NK-92 (cell line): ENCODE data around the gene ATN1.
A peak's percentile ranks its signal among the peaks of the same experiment; 100 is the strongest.
"Not testable (repeated sequence)": the region's sequence is repeated elsewhere in the genome, so short reads cannot be mapped to it uniquely, and the experiment has no call there.

Experiments
- DNase-seq: peaks from one replicate; lab custom pipeline; 2025; ENCODE audit not compliant: unreplicated experiment; lab: John Stamatoyannopoulos, UW

The ATN1 gene

GRCh38 chr12:6903722-6904121, 24.0 kb upstream of the ATN1 start:
- DNase-seq = no peak

- peak; percentile 72 for DNase-seq
Measured at GRCh38 chr12:6904280-6905276, 23.2 kb upstream of the ATN1 start, which contains the start of gene LRRC23. Gene LRRC23, plus strand, starts transcription at chr12:6904822. Its CDS starts 812 bp downstream, at chr12:6905634.

- no peak for DNase-seq
Measured at GRCh38 chr12:6905414-6906040, 22.2 kb upstream of the ATN1 start.

- not testable (repeated sequence) for DNase-seq
Measured at GRCh38 chr12:6908141-6908540, 19.6 kb upstream of the ATN1 start.

GRCh38 chr12:6909421-6910145, 18.2 kb upstream of the ATN1 start:
- no peak for DNase-seq

- DNase-seq = no peak
Measured at GRCh38 chr12:6912164-6912935, 15.4 kb upstream of the ATN1 start.

- DNase-seq = no peak
Measured at GRCh38 chr12:6914246-6914946, 13.4 kb upstream of the ATN1 start, which contains the start of gene ENO2. Gene ENO2, plus strand, starts transcription at chr12:6914580. Its CDS starts 1,253 bp downstream, at chr12:6915833.

GRCh38 chr12:6914947-6915788, 12.6 kb upstream of the ATN1 start:
- no peak for DNase-seq

GRCh38 chr12:6915789-6916285, 11.9 kb upstream of the ATN1 start:
- no peak for DNase-seq

- no peak for DNase-seq
Measured at GRCh38 chr12:6916426-6917200, 11.1 kb upstream of the ATN1 start.

GRCh38 chr12:6917491-6918231, 10.1 kb upstream of the ATN1 start:
- DNase-seq = no peak

- DNase-seq = no peak
Measured at GRCh38 chr12:6919588-6919987, 8.2 kb upstream of the ATN1 start.

- no peak for DNase-seq
Measured at GRCh38 chr12:6921539-6921938, 6.2 kb upstream of the ATN1 start.

- DNase-seq = no peak
Measured at GRCh38 chr12:6921996-6922946, 5.5 kb upstream of the ATN1 start.

- no peak for DNase-seq
Measured at GRCh38 chr12:6923003-6923732, 4.6 kb upstream of the ATN1 start.

GRCh38 chr12:6923851-6924250, 3.9 kb upstream of the ATN1 start:
- DNase-seq = no peak
